Right lobe of liver (tissue), 6 donors: Measurements from ENCODE around the gene AFP. TPM values are rescaled to one million over a fixed set of nuclear protein-coding genes. Genes with fewer than 3 reads are reported as not detected.

ENCODE experiments used
- ATAC-seq, 4 donors: fragments of 200-7000 bp; cut with Tn5 transposase; one replicate each; pipeline ENCODE4 v1.9.1; 2020; ENCODE audit warnings: mild to moderate bottlenecking in 4 of 4, moderate library complexity in 4 of 4
- DNase-seq, 3 donors: peaks; one replicate each; pipeline ENCODE4 v3.0.0-alpha.2; 2020
- H3K27ac ChIP-seq, 3 donors: fragments of 200-600 bp; one replicate each; pipeline ENCODE4 v1.8.0; 2022
- H3K27me3 ChIP-seq, 2 donors: fragments of 200-600 bp; one replicate each; pipeline ENCODE4 v1.8.0; 2022
- H3K36me3 ChIP-seq, 4 donors: fragments of 200-600 bp; sonication (generic) in 1 of 4; one replicate each; pipeline versions ENCODE4 v1.5.1 to v1.8.0; 2017 to 2022; ENCODE audit warnings: control low read depth in 1 of 4
- H3K4me1 ChIP-seq, 4 donors: fragments of 200-600 bp; sonication (generic) in 1 of 4; one replicate each; pipeline versions ENCODE4 v1.5.1 to v1.8.0; 2017 to 2022; ENCODE audit warnings: control low read depth in 1 of 4
- H3K4me3 ChIP-seq, 3 donors: fragments of 200-600 bp; one replicate each; pipeline ENCODE4 v1.8.0; 2022
- H3K9me3 ChIP-seq, 4 donors: fragments of 200-600 bp; sonication (generic) in 1 of 4; one replicate each; pipeline versions ENCODE4 v1.5.1 to v1.8.0; 2017 to 2022; ENCODE audit warnings: control low read depth in 1 of 4
- CTCF ChIP-seq, 4 donors: fragments of 200-600 bp in 3 of 4; fragments of 450-650 bp in 1 of 4; IDR thresholded peaks; one replicate each; pipeline versions ENCODE4 v1.5.1 to v1.8.0; 2016 to 2022; ENCODE audit warnings: antibody characterized with exemption in 4 of 4, mild to moderate bottlenecking in 2 of 4
- POLR2A ChIP-seq: fragments of 450-650 bp; IDR thresholded peaks from one replicate; pipeline ENCODE4 v1.6.1; 2017; ENCODE audit warnings: antibody characterized with exemption, mild to moderate bottlenecking
- WGBS: methylation state at CpG from one replicate; pipeline ENCODE4 v1.1.6; 2018; ENCODE audit warnings: low coverage, low lambda C conversion rate; ENCODE audit not compliant: insufficient coverage; ENCODE audit errors: missing lambda C conversion rate; 5-methylcytosine and 5-hydroxymethylcytosine counted together
- intact Hi-C, 2 donors: fragments of 100-400 bp; cut with DNase I; formaldehyde crosslinking; loops; one replicate each; pipeline versions ENCODE4 v1.11.2 to v1.14.1; 2022
- total RNA-seq, 6 experiments: library from RNA; depleted of rRNA in 2 of 6; stranded (reverse); fragments of >200 nt in 2 of 6; fragmentation: NEBNext Ultra II Directional in 3 of 6; extraction: Animal tissue kit (Norgen Biotek cat#: 25700) in 3 of 6; gene quantifications; one replicate each; pipeline versions ENCODE4 v1.1.0 to v1.2.4, GENCODE V29; 2016 to 2023
- donor health status: DM: no; HTN: yes; CAD: no.
- donor health status: DM: no; HTN: no; CAD: no.
- donor health status: DM: no; HTN: no; CAD: no.
- donor health status: DM: no; HTN: yes; CAD: no.
- donor health status: DM: no; HTN: yes; CAD: no.

The AFP gene
- total RNA-seq, 6 experiments from 2014 or later, result 0.78 to 3.8 (median 3.4) TPM; not detected in 1

- WGBS, result 46% methylated on average over 2 of the region's 2 CpGs
- H3K36me3 ChIP-seq, result no peaks in the 10 kb centered on the region
- peaks cover 0 to 49% (median 15%) of the 10 kb centered on the region in 4 donors for H3K4me1 ChIP-seq
- no peak overlapping the region for H3K4me3 ChIP-seq
- no peaks in the 10 kb centered on the region for H3K9me3 ChIP-seq
- peak overlapping the region in 2 of 3 donors; percentile 37 to 52 for H3K27ac ChIP-seq
- TF ChIP-seq CTCF (IDR thresholded peaks at IDR 0.05) (no peak), POLR2A (no peak)
- intact Hi-C loops, result no loop called here
- ATAC-seq (peak in 2 of 4 donors; percentile 9 to 24), DNase-seq (no peak)
- H3K27me3 ChIP-seq, result no peaks in the 10 kb centered on the region
Observed at GRCh38 chr4:73392936-73393335, 43.1 kb upstream of the AFP start.

- intact Hi-C loops, result no loop called here
- Histone ChIP-seq H3K4me1 (peaks cover 0 to 52% (median 16%) of the 10 kb centered on the region in 4 donors), H3K27ac (peak overlapping the region in 2 of 3 donors; percentile 87 to 91), H3K9me3 (no peaks in the 10 kb centered on the region), H3K36me3 (no peaks in the 10 kb centered on the region), H3K27me3 (no peaks in the 10 kb centered on the region), H3K4me3 (no peak overlapping the region)
- TF ChIP-seq POLR2A, result no peak
- TF ChIP-seq CTCF (IDR thresholded peaks at IDR 0.05), result no peak
- WGBS, result 30% methylated on average over 1 of the region's 1 CpG
- ATAC-seq, result peak in 2 of 4 donors; percentile 9 to 39
- DNase-seq, result no peak
Observed at GRCh38 chr4:73396304-73396703, 39.7 kb upstream of the AFP start.

GRCh38 chr4:73396993-73397972, 38.7 kb upstream of the AFP start:
- Histone ChIP-seq H3K27ac (peak overlapping the region; percentile 12 to 91 (median 87)), H3K27me3 (no peaks in the 10 kb centered on the region), H3K9me3 (no peaks in the 10 kb centered on the region), H3K4me3 (peak overlapping the region in 2 of 3 donors; percentile 16 to 17), H3K4me1 (peaks cover 0 to 52% (median 16%) of the 10 kb centered on the region in 4 donors), H3K36me3 (no peaks in the 10 kb centered on the region)
- TF ChIP-seq POLR2A (peak; percentile 42), CTCF (IDR thresholded peaks at IDR 0.05) (no peak)
- DNase-seq (no peak), ATAC-seq (peak; percentile 62 to 87 (median 80))
- 31% methylated on average over 5 of the region's 5 CpGs for WGBS
- intact Hi-C loops, result no loop called here

GRCh38 chr4:73401412-73401811, 34.6 kb upstream of the AFP start:
- 16% methylated on average over 2 of the region's 2 CpGs for WGBS
- Histone ChIP-seq H3K4me3 (no peak overlapping the region), H3K4me1 (peaks cover 0 to 50% (median 15%) of the 10 kb centered on the region in 4 donors), H3K27me3 (no peaks in the 10 kb centered on the region), H3K36me3 (peaks cover 0 to 22% (median 8%) of the 10 kb centered on the region in 4 donors), H3K27ac (peak overlapping the region in 2 of 3 donors; percentile 41 to 91), H3K9me3 (no peaks in the 10 kb centered on the region)
- TF ChIP-seq POLR2A, result no peak
- TF ChIP-seq CTCF (IDR thresholded peaks at IDR 0.05), result no peak
- DNase-seq, result no peak
- ATAC-seq, result no peak
- intact Hi-C loops, result loop anchor here in 1 of 2 donors (10.0 kb wide), 1 partner anchor 57 kb away; no protein-coding TSS in a partner anchor
